GM21619 (cell line): ENCODE data around the gene STXBP5L.
"Not testable (repeated sequence)": the region's sequence is repeated elsewhere in the genome, so short reads cannot be mapped to it uniquely, and the experiment has no call there.

Source experiments
- ATAC-seq: cut with Tn5 transposase; IDR thresholded peaks from one replicate; pipeline ENCODE4 v1.9.1; 2021; ENCODE audit not compliant: unreplicated experiment

Gene STXBP5L

DNA sequence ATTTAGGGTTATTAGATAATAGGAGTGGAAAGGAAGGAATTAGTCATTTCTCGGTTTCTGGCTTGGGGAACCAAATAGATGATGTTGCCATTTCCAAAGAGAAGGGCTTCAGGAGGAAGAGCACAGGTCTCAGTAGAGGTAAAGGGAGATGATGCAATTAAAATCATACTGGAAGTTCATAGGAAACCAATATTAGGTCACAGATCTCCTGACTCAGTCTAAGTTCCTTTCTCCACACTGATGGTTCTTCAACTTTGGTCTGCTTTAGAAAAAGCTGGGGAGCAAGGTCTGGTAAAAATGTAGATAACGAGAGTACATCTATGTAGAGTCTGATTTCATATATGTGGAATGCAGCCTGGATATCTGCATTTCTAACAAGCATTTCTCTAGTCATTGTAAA is 506.9 kb downstream of the STXBP5L start:
- ATAC-seq: no peak

DNA sequence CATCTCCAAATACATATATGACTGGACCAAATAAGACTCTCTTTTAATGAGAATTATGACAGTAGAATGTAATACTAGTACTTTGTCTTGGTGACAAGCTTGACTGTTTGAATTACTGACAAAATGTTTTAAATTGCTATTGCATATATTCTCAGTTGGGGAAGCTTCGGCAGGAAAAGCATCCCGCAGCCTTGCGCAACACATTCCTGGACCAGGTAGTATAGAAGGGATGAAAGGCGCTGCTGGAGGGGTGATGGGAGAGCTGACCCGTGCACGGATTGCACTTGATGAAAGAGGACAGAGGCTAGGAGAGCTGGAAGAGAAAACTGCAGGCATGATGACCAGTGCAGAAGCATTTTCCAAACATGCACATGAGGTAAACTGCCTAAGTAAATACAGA is 510.2 kb downstream of the STXBP5L start:
- no peak for ATAC-seq

GRCh38 chr3:121424549-121424948 is 516.5 kb downstream of the STXBP5L start:
- no peak for ATAC-seq

- no peak for ATAC-seq
Observed at GRCh38 chr3:121430664-121431215, 522.7 kb downstream of the STXBP5L start.

DNA sequence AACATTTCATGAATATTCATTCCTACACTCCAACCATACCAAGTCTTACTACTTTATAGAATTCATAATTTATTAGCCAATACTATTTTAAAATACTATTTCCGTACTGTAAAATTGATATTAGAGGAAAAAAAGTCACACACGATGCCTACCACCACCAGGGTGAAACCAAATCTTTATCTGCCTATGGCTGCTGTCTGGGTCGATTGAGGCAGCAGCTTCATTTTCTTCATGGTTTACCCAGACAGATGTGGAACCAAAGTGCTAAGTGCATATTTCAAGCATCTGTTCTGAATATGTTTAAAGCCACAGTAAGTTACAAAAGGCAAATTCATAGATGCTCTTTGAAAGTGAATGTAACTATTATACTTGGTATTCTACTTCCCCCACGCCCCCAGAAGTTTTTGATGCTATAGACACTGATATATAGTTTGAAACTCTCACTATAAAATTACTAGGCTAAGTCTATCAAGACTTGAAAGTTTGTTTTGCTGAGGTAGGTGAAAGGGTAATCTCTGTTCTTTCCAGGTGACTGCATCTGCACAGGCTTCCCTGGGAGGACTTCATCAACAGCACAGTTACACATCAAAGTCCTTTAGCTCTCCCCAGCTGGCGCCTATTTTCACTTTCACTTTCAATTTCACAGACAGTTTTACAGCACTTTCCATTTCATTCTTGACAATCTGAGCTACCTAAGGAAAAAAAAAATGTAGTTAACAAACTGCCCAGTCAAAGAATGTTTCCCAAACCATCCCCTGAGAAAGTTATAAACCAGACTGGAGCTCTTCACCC is 523.9 kb downstream of the STXBP5L start:
- ATAC-seq: peak; percentile 88

- ATAC-seq: no peak
Observed at GRCh38 chr3:121436074-121436473, 528.1 kb downstream of the STXBP5L start.

DNA sequence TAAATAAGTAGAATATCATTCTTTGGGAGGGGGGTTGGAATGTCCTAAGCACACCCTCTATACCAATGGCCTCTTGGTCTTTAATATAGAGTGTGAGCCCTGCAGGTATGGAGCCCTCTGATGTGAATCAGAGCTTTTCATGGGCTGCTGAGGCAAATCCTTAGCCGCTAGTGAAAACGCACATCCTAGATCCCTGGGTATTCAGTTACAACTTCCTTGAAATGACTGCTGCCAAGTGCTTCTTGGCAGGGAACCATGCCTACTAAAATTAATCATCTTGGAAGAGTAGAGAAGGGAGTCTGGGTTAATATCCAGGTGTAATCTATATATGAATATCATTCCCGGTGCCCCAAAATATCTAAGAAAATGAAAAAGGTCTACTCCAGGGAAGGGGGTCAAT is 528.6 kb downstream of the STXBP5L start:
- no peak for ATAC-seq

DNA sequence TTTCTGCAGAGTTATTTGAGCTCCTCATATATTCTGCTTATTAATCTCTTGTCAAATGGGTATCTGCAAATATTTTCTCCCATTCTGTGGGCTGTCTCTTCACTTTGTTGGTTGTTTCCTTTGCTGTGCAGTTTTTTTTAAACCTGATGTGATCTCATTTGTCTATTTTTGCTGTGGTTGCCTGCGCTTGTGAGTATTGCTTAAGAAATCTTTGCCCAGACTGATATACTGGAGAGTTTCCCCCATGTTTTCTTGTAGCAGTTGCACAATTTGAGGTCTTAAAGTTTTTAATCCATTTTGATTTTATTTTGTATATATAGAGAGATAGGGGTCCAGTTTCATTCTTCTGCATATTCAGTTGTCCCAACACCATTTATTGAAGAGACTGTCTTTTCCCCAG is 535.5 kb downstream of the STXBP5L start:
- ATAC-seq: no peak

DNA sequence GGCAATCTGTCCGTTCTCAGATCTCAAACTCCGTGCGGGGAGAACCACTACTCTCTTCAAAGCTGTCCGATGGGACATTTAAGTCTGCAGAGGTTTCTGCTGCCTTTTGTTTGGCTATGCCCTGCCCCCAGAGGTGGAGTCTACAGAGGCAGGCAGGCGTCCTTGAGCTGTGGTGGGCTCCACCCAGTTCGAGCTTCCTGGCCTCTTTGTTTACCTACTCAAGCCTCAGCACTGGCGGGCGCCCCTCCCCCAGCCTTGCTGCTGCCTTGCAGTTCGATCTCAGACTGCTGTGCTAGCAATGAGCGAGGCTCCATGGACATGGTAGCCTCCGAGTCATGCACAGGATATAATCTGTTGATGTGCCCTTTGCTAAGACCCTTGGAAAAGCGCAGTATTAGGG is 543.7 kb downstream of the STXBP5L start:
- ATAC-seq: not testable (repeated sequence)

GRCh38 chr3:121462565-121462964 is 554.6 kb downstream of the STXBP5L start:
- ATAC-seq: no peak

- no peak for ATAC-seq
Observed at GRCh38 chr3:121463745-121464144, 555.7 kb downstream of the STXBP5L start.

- ATAC-seq: no peak
Observed at GRCh38 chr3:121467085-121467484, 559.1 kb downstream of the STXBP5L start.

- no peak for ATAC-seq
Observed at GRCh38 chr3:121473001-121473400, 565.0 kb downstream of the STXBP5L start.
